NCI-H1694 (cell line): Measurements from ENCODE around the gene EPB42.
"Not testable (repeated sequence)": the region's sequence is repeated elsewhere in the genome, so short reads cannot be mapped to it uniquely, and the experiment has no call there.

Experiments used
- DNase-seq: peaks from one replicate; lab custom pipeline; 2025; lab: John Stamatoyannopoulos, UW

The EPB42 gene

DNA sequence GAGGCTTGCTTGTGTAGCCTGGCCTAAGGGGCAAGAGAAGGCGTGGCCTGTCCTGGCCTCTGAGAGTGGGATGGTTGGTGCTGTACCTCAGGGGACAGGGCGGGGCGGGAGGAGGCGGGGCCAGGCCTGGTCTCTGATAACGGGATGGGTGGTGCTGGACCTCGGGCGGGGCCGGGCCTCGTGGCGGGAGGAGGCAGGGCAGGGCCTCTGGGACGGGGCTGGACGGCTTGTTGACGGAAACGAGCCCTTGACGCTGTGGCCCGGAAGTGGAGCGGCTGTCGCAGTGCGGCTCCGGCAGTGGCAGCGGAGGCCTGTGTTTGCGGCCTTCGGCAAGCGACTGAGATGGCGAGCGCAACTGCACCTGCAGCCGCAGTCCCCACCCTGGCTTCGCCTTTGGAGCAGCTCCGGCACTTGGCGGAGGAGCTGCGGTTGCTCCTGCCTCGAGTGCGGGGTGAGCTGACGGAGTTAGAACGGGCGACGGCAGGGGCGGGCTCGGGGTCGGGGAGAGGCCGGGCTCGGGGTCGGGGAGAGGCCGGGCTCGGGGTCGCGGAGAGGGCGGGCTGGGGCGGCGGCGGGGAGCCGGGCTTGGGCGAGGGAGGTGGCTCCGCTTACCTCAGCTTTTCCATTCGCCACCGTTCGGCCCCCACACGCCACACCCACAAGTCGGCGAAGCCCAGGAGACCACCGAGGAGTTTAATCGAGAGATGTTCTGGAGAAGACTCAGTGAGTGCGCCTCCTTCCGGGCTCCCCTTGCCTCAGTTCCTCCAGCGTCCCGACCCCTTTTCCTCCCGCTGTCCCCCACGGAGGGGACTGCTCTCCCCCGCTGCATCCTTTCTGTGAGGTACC lies 35.4 kb downstream of the EPB42 start, which contains the start of gene CCNDBP1:
TSS of gene CCNDBP1 (plus strand) at position 247 of the 846 bp plus-strand sequence. CDS start at position 343, 96 bp downstream.
- peak; percentile 50 for DNase-seq

DNA sequence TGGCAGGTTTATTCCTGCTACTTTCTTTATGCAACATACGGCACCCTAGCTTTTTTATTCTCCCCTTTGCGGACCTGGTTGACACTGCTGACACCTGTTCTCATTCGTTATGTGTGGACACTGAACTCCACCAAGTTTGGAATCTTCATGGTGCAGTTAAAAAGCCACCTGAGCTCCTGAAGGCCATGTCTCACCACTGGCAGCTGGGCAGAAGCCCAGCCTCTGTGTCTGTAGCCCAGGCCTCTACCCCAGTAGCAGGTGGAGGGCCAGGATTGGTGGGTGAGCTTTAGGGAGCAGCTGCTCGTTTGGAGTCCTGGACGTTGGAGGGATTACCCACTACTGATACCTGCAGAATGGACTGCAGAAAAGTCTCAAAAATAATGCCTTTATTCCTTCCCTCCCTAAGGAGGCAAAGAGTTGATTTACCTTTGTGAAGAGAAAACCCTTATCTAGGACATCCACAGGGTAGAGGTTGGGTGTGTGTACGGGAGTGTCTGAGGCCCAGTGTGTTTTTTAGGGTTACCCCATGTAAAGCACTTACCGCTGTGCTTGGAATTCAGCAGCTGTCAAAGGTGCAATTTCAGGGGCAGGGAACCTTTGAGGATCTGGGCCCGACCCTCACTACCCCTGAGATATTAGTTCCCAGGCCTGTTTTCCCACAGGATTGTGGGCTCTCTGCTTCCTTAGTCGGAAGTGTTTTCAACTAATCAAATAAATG lies 36.3 kb downstream of the EPB42 start:
- no peak for DNase-seq

DNA sequence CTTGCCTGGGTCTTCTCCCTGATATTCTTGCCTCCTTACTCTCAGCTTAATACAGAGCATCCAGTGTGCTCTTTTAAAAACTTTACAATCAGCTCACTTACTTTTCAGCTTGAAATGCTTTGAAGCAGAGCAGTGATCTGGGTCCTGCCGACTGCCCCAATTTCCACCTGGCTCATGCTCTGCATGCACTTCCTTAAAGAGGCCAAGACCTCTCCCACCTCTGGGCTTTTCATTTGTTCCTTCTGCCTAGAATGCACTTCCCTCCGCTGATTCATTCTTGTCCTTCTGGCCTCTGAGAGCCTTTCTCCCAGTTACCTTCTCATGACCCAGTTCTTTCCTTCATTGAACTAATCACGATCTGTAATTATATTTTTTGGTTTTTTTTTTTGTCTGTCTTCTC lies 37.5 kb downstream of the EPB42 start:
- no peak for DNase-seq

DNA sequence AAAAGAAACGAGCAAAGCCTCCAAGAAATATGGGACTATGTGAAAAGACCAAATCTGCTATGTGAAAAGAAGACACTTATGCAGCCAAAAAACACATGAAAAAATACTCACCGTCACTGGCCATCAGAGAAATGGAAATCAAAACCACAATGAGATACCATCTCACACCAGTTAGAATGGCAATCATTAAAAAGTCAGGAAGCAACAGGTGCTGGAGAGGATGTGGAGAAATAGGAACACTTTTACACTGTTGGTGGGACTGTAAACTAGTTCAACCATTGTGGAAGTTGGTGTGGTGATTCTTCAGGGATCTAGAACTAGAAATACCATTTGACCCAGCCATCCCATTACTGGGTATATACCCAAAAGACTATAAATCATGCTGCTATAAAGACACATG lies 43.7 kb downstream of the EPB42 start:
- not testable (repeated sequence) for DNase-seq

DNA sequence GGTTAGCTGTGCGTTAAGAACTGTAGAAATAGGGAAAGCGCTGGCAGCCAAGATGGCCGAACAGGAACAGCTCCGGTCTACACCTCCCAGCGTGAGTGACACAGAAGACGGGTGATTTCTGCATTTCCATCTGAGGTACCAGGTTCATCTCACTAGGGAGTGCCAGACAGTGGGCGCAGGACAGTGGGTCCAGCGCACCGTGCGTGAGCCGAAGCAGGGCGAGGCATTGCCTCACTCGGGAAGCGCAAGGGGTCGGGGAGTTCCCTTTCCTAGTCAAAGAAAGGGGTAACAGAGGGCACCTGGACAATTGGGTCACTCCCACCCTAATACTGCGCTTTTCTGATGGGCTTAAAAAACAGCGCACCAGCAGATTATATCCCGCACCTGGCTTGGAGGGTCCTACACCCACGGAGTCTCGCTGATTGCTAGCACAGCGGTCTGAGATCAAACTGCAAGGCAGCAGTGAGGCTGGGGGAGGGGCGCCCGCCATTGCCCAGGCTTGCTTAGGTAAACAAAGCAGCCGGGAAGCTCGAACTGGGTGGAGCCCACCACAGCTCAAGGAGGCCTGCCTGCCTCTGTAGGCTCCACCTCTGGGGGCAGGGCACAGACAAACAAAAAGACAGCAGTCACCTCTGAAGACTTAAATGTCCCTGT lies 45.0 kb downstream of the EPB42 start:
- not testable (repeated sequence) for DNase-seq

DNA sequence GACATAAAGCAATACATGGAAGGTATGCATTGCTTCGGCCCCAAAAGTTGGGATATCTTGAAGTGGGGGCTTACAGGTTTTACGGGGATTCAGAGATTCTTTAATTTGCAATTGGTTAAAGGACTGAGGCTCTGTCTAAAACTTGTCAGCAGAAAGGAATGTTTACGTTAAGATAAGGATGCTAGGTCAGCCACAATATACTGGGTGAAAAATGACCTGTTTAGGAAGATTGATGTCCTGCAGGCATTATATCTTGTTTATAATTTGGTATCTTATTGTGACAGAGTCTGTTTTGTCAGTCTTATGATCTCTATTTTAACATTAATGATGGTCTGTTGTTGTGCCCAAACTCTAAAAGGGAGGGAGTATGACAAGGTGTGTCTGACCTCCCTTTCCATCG lies 50.9 kb downstream of the EPB42 start:
- no peak for DNase-seq

DNA sequence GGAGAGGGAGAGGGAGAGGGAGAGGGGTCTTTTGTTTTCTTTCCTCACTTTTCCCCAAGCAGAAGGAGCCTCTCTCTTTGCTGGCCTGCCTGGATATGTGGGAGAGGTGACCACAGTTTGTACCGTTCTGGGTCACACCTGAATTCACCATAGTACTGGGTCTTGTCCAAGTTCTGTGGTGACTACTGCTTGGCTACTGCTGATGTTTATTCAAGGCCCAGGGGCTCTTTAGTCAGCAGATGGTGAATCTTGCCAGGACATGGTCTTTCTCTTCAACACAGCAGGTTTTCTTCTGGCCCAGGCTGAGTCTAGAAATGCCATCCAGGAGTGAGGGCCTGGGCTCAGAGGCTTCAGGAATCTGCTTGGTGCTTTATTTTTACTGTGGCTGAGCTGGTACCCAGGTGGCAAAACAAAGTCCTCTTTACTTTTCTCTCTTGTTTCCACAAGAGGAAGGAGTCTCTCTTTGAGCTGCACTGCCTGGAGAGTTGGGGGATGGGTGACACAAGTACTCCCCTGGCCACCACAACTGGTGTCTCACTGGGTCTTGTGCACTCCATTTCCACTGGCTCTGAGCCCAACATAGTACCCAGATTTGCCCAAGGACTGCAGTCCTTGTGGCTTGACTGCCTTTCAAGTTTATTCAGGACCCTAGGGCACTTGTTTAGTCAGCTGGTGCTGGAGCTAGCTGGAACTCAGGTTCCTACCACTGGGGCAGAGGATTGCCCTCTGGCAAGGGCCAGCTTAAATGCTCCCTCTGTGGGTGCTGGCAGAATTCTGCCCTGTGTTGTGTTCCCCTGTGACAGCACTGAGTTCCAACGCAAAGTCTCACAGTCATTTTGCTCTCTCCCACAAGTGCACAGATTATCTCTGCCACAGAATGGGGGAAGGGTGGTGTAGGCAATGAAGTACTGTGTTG lies 52.4 kb downstream of the EPB42 start:
- DNase-seq = no peak

DNA sequence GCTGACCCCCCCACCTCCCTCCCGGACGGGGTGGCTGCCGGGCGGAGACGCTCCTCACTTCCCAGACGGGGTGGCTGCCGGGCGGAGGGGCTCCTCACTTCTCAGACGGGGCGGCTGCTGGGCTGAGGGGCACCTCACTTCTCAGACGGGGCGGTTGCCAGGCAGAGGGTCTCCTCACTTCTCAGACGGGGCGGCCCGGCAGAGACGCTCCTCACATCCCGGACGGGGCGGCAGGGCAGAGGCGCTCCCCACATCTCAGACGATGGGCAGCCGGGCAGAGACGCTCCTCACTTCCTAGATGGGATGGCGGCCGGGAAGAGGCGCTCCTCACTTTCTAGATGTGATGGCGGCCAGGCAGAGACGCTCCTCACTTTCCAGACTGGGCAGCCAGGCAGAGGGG lies 53.6 kb downstream of the EPB42 start:
- DNase-seq = not testable (repeated sequence)

DNA sequence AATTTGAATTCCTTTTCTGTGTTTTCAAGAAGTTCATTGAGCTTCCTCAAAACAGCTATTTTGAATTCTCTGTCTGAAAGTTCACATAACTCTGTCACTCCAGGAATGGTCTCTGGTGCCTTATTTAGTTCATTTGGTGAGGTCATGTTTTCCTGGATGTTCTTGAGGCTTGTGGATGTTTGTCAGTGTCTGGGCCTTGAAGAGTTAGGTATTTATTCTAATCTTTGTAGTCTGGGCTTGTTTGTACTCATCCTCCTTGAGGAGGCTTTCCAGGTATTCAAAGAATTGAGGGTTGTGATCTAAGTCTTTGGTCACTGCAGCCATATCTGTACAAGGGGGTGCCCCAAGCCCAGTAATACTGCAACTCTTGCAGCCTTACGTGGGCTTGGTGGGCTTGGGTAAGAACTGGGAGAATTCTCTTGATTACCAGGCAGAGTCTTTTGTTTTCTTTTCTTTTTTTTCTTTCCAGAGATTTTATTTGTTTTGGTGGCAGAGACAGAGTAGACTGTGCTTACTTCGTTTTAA lies 55.0 kb downstream of the EPB42 start:
- no peak for DNase-seq

DNA sequence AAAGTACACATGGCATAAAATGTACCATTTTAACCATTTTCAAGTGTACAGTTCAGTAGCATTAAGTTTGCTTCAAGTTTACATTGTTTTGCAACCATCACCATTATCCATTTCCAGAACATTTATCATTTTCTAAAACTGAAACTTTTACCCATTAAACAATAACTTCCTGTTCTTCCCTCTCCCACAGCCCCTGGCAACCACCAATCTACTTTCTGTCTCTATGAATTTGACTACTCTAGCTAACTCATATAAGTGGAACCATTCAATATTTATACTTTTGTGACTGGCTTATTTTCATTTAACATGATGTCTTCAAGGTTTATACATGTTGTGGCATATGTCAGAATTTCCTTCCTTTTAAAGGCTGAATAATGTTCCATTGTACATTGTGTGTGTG lies 67.5 kb downstream of the EPB42 start:
- no peak for DNase-seq

DNA sequence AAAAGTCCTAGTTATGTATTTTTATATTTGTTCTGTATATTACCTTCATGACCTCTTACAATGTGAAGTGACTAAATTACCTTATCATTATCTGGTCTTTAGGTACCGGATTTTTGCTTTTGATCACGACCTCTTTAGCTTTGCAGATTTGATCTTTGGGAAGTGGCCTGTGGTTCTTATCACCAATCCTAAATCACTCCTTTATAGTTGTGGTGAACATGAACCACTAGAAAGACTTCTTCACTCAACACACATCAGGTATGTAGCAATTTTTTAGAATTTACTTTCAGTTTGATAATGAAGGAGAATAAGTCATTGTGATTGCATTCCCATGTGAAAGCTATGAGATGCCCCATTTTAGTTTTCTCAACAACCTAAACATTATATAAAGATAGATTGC lies 69.1 kb downstream of the EPB42 start:
- DNase-seq = no peak

DNA sequence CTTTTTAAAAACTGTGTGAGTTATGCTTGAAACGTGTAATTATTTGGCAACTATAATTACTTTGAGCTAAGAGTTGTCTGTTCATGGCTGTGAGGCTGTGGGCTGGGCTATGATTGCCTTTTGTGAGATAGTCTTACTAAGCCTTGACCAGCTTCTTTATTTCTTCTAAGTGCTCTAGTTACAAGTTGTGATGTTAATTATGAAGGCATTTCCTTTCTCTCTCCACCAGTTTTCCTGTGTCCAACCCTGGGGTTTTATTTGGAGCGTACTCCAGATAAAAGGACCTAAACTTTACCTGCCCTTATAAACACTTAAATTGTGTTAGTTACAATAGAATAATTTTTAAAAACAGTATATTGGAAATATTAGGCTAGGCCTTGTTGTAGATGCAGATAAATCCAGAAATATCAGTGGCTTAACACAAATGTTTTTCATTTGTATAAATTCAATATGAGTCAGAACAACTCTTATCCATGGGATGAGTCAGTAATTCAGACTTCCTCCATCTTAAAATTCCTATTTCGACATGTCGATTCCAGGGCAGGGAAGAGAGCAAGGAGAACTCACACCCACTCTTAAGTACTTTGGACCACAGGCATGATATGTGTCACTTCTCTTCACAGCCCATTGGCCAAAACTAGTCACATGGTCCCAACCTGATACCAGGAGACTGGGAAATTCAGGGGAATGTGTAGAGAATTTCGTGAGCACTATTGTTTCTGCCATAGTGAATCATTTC lies 70.5 kb downstream of the EPB42 start:
- DNase-seq = no peak
